Fibroblast of lung (primary cell): Measurements from ENCODE around the gene ZNF813. TPM values are rescaled to one million over a fixed set of nuclear protein-coding genes. Genes with fewer than 3 reads are reported as not detected.
"Not testable (repeated sequence)": the region's sequence is repeated elsewhere in the genome, so short reads cannot be mapped to it uniquely, and the experiment has no call there.

Experiments used
- DNase-seq, 2 donors: peaks; one replicate each; pipeline versions ENCODE4 v3.0.0 to v3.0.0-alpha.2; 2010; ENCODE audit warnings: low read depth in 2 of 2
- H2AFZ ChIP-seq: 2 replicates; pipeline ENCODE4 v1.5.1; 2012; ENCODE audit warnings: low read length, control low read depth, inconsistent platforms
- H3K27ac ChIP-seq: 2 replicates; pipeline ENCODE4 v1.5.1; 2011; ENCODE audit warnings: low read length, control low read depth; ENCODE audit not compliant: insufficient read depth
- H3K27me3 ChIP-seq: 2 replicates; pipeline ENCODE4 v1.5.1; 2011; ENCODE audit warnings: mild to moderate bottlenecking, low read length; ENCODE audit not compliant: control insufficient read depth, insufficient read depth
- H3K36me3 ChIP-seq: 2 replicates; pipeline ENCODE4 v1.5.1; 2011; ENCODE audit warnings: low read length; ENCODE audit not compliant: control insufficient read depth, insufficient read depth
- H3K4me1 ChIP-seq: 2 replicates; pipeline ENCODE4 v1.5.1; 2011; ENCODE audit warnings: low read length; ENCODE audit not compliant: control insufficient read depth, insufficient read depth; ENCODE audit errors: extremely low read depth
- H3K4me2 ChIP-seq: 2 replicates; pipeline ENCODE4 v1.5.1; 2011; ENCODE audit warnings: low read length, control low read depth; ENCODE audit not compliant: insufficient read depth; ENCODE audit errors: extremely low read depth
- H3K4me3 ChIP-seq, 4 experiments: fragments of 200-600 bp in 1 of 4; sonication (generic) in 1 of 4; replicated peaks in 1 of 4; 2 replicates each; pipeline ENCODE4 v1.5.1; 2011 to 2016; ENCODE audit warnings: low read length in 4 of 4, low read depth in 3 of 4, mild to moderate bottlenecking in 3 of 4, control low read depth in 2 of 4, inconsistent platforms in 1 of 4, mixed read lengths in 1 of 4; ENCODE audit not compliant: insufficient read depth in 1 of 4; ENCODE audit errors: control extremely low read depth in 1 of 4
- H3K79me2 ChIP-seq: 2 replicates; pipeline ENCODE4 v1.5.1; 2012; ENCODE audit warnings: mild to moderate bottlenecking, low read length, inconsistent platforms; ENCODE audit not compliant: control insufficient read depth, insufficient read depth
- H3K9ac ChIP-seq: 2 replicates; pipeline ENCODE4 v1.5.1; 2011; ENCODE audit warnings: mild to moderate bottlenecking, low read length, control low read depth; ENCODE audit not compliant: insufficient read depth
- H3K9me3 ChIP-seq: 2 replicates; pipeline ENCODE4 v1.5.1; 2012; ENCODE audit warnings: low read depth, low read length; ENCODE audit not compliant: control insufficient read depth, insufficient read depth
- H4K20me1 ChIP-seq: 2 replicates; pipeline ENCODE4 v1.5.1; 2011; ENCODE audit warnings: low read length; ENCODE audit not compliant: control insufficient read depth, insufficient read depth; ENCODE audit errors: extremely low read depth
- CTCF ChIP-seq, 2 donors: IDR thresholded peaks in 1 of 2; conservative IDR thresholded peaks in 1 of 2; 1 replicate in 1 of 2; 2 replicates in 1 of 2; pipeline ENCODE4 v1.5.1; 2011 to 2012; ENCODE audit warnings: low read length in 2 of 2, control low read depth in 1 of 2, inconsistent platforms in 1 of 2, low read depth in 1 of 2, mild to moderate bottlenecking in 1 of 2
- EZH2 ChIP-seq: IDR thresholded peaks from 2 replicates; pipeline ENCODE4 v1.5.1; 2012; ENCODE audit warnings: low read length, control low read depth, mild to moderate bottlenecking; ENCODE audit errors: missing control alignments
- polyA plus RNA-seq, 2 donors: library from polyadenylated mRNA; depleted of rRNA in 1 of 2; stranded (reverse) in 1 of 2; unstranded in 1 of 2; fragments of >200 nt; gene quantifications; 2 replicates each; pipeline ENCODE4 v1.2.1, GENCODE V29; 2011 to 2012; ENCODE audit warnings: missing spikeins in 1 of 2
- total RNA-seq: library from RNA; depleted of rRNA; stranded (reverse); fragments of >200 nt; gene quantifications from 2 replicates; pipeline ENCODE4 v1.2.1, GENCODE V29; 2014

Gene ZNF813
- total and polyA plus RNA-seq, 2 donors (not counting 1 experiment from before 2014, with no cell fraction given): 1.8 to 3.6 TPM

- H3K9ac ChIP-seq, H3K27ac ChIP-seq, H3K9me3 ChIP-seq, H3K4me1 ChIP-seq, H2AFZ ChIP-seq, H3K27me3 ChIP-seq, H3K36me3 ChIP-seq, H3K4me3 ChIP-seq, DNase-seq, H4K20me1 ChIP-seq, H3K4me2 ChIP-seq, H3K79me2 ChIP-seq: not testable (repeated sequence)
These were observed 36.3 kb downstream of the ZNF813 start for GRCh38 chr19:53503671-53504364.

- not testable (repeated sequence) for H3K79me2 ChIP-seq, H3K27me3 ChIP-seq, H3K9me3 ChIP-seq, H3K36me3 ChIP-seq, H3K9ac ChIP-seq, H3K27ac ChIP-seq, H3K4me1 ChIP-seq, H4K20me1 ChIP-seq
- peak in 1 of 2 donors; percentile 34 for DNase-seq
- H2AFZ ChIP-seq: peak overlapping the region; percentile 69
- H3K4me2 ChIP-seq: peak overlapping the region; percentile 80
- peak; percentile 8 to 19 for TF ChIP-seq CTCF (conservative IDR thresholded peaks at IDR 0.05 in 1 of 2, IDR thresholded peaks at IDR 0.05 in 1 of 2; ENCODE audit: low read depth in 1 of 2, low read length in 2 of 2)
- H3K4me3 ChIP-seq: peak overlapping the region in 2 of 4 experiments; percentile 53 to 63
These were observed 36.8 kb downstream of the ZNF813 start for GRCh38 chr19:53504365-53504703.

GRCh38 chr19:53504885-53505284 is 37.4 kb downstream of the ZNF813 start:
- H3K36me3 ChIP-seq: no peaks in the 10 kb centered on the region
- DNase-seq: peak in 1 of 2 donors; percentile 31
- H3K9me3 ChIP-seq: no peaks in the 10 kb centered on the region
- no peaks in the 10 kb centered on the region for H4K20me1 ChIP-seq
- no peak overlapping the region for H3K27ac ChIP-seq
- H2AFZ ChIP-seq: peak overlapping the region; percentile 40
- H3K4me3 ChIP-seq: peak overlapping the region in 2 of 4 experiments; percentile 53 to 63
- H3K27me3 ChIP-seq: no peaks in the 10 kb centered on the region
- no peaks in the 10 kb centered on the region for H3K79me2 ChIP-seq
- TF ChIP-seq CTCF (conservative IDR thresholded peaks at IDR 0.05 in 1 of 2, IDR thresholded peaks at IDR 0.05 in 1 of 2; ENCODE audit: low read depth in 1 of 2, low read length in 2 of 2) (no peak), EZH2 (no peak)
- no peaks in the 10 kb centered on the region for H3K4me1 ChIP-seq
- peak overlapping the region; percentile 80 for H3K4me2 ChIP-seq
- H3K9ac ChIP-seq: no peak overlapping the region
